Activated CD4-positive, alpha-beta T cell treated with anti-CD3 and anti-CD28 coated beads for 4 hours (primary cell): ENCODE data around the gene ATP6V0D1.

Experiments used
- DNase-seq, 2 donors: peaks; one replicate each; pipeline ENCODE4 v3.0.0-alpha.2; 2020

The ATP6V0D1 gene

DNA sequence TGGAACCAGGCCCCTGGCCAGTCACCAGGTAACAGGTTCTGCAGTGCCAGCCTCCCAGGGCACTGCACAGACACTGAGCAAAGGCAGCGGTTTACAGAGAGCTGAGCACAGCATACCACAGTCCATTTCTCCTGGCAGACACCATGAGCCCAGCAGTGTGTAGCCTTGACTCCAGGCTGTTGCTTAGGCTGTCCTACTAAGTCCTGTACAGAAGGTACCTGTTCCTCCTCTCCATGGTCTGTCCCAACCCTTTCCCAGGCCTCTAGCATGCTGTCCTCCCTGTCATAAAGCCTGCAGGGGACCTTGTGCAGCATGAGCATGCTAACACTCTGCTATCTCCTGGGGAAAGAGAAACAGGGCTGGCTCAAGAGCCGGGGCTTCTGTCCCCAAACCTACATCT, 20.0 kb downstream of the ATP6V0D1 start:
- DNase-seq, result no peak

DNA sequence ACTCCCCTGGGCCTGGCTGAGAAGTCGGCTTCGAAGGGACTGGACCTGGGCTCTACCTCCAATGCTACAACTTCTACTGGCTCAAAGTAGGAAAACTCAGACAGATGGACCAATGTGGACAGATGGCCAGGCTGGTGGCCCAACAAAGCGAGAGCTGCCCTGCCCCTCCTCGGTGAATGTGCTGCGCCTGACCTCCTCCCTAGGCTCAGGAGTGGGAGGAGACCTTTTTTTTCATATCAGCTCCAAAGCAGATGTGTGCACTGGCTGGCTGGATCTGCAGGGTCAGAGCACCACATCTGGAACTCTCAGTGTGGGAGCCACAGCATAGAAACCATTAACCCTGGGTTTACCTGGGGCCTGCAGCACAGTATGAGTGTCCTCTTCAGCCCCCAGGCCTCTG, 20.8 kb downstream of the ATP6V0D1 start:
- no peak for DNase-seq

DNA sequence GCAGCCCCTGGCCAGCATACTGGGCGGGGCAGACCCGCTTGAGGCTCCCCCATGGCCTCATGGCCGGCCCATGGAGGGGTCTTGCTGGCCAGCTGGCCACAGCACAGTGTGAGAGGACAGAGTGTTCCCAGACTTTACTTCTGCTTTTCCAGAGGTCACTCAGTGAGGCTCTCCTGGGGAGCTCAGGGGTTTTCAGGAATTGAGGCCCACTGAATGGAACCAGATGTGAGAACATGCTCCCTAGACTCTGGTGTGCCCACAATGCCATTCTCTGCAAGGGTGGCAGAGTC, 21.2 kb downstream of the ATP6V0D1 start:
- no peak for DNase-seq

DNA sequence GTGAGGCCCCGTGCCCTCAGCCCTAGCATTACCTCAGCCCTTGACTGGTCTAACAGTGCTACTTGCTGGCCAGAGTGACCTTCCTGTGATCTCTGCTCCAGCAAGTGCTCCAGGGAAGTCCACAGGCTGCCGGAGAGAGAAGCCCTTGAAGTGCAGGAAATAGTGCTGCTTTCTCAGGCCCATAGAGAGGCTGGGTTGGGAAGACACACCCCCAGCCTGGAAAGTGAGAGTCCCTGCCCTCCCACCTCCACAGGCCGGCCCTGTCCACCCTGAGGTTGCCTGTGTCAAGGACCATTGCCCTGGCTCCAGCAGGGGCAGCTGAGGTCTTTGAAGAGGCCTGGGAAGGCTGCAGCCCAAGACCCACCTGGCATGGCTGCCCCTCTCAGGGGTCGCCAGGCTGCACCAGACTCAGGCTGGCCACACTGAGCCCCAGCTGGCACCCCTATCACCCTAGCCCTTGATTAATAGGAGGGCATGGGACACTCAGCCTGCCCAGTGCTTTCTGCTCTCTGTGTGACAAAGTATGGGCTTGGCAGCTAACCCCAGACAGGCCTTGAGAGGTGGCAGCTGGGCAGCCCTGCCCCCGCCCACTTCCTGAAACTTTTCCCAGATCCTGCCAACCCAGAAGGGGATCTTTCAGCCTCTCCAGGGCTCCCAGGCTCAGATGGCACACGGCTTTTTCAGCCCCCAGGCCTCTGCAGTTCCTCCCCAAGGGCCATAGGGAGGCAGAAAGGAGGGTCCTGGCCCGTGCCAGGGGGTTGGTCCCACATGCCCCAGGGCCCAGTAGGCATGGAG, 21.7 kb downstream of the ATP6V0D1 start:
- DNase-seq, result no peak

DNA sequence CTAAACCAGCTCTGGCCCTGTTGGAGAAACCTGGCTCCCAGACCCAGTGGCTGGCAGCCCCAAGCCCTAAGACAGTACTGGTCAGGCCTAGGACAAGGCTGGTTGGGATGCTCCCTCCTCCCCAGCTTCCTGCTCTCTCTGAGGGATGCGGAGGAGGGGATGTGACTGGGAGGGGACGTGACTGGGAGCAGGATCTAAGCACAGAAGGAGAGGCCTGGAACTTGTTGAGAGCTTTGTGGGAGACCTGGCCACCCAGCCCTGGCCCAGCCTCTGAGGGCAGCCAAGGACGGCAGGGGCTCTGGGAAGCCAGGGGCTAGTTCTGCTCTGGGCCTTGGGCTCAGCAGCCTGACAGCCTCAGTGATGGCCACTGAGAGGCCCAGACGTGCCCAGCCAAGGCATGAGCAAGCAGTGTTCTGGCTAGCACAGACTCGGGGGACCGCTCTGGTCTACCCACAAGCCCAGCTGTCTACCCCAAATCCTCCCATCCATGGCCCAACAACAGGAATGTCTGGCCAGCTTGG, 22.8 kb downstream of the ATP6V0D1 start:
- no peak for DNase-seq

DNA sequence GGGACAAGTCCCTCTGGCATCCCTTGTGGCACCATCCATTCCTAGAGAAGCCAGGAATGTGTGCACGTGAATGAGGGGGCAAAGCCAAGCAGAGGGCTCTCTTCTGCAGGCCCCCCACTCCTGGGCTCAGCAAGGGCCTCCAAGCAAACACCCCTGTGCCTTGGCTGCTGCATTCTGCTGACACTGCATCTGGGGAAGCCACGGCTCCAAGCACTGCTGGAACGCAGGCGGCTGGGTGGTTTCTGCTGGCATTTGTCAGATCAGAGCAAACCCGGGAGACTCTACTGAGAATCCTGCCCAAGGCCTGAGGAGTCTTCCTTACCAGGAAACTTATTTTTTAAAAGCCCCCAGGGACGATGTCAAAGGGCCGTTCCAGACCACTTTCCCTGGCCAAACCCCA, 23.3 kb downstream of the ATP6V0D1 start:
- DNase-seq, result no peak

DNA sequence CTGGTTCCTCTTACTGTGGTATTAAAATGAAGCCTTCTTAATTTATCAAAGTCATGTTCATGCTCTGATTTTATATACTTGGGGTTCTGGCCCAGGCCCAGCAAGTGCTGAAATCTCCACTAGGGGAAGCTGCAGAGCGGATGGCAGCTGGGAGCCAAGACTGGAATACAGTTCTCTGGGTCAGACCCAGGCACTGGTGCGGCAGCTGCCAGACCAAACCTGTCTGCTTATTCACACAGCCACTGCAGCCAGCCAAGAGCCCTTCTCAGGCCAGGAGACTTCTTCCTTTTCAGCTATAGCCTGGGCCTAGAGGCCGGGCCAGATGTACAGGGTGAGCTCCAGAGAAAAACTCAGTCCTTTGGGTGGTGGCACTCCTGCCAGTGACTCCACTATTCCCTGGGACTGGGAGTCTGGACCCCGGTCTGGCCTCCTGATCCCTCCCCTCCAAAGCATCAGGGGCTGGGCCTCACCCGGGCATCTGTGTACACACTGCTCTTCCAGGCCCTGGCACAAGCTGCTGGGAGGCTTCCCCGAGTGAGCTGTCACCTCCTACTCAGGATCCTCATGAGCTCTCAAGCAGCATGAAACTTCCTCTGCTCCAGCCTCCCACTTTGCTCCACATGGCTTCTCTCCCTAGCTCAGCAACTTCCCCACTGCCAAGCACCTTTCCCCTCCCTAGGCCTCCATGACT, 24.4 kb downstream of the ATP6V0D1 start:
- no peak for DNase-seq

DNA sequence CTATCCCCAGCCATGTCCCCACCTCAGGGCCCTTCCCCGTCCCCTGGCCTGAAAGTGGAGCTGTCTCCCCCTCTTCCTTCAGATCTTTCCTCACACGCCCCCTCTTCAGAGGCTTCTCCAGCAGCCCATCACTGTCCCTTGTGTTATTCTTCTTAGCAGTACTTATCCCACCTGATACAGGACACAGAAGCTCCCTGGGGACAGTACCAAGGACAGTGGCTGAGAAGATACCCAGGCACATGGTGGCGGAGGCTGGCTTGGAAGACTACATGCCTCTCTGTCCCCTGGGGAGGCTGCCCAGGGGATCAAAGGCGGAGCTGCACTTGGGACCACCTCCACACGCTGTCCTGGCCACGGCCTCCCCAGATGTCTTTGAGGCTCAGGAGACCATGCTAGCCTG, 26.1 kb downstream of the ATP6V0D1 start:
- DNase-seq, result no peak

DNA sequence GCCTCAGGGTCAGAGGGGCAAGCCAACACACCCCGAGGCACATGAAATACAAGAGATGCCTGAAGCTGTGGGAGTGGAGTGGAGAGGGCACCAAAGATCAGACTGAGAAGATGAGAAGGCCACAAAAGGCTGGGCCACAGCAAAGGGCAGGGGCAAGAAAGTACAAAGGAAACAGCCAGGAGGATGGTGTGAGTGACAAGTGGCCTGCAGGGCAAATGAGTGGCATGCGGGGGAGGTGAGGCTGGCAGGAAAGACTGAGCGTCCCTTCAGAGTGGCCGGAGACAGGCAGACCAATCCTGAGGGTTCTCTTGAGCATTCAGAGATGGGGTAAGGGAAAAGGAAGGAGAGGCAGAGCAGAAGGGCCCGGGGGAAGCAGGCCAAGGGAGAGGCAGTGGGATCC, 26.9 kb downstream of the ATP6V0D1 start:
- DNase-seq, result no peak

DNA sequence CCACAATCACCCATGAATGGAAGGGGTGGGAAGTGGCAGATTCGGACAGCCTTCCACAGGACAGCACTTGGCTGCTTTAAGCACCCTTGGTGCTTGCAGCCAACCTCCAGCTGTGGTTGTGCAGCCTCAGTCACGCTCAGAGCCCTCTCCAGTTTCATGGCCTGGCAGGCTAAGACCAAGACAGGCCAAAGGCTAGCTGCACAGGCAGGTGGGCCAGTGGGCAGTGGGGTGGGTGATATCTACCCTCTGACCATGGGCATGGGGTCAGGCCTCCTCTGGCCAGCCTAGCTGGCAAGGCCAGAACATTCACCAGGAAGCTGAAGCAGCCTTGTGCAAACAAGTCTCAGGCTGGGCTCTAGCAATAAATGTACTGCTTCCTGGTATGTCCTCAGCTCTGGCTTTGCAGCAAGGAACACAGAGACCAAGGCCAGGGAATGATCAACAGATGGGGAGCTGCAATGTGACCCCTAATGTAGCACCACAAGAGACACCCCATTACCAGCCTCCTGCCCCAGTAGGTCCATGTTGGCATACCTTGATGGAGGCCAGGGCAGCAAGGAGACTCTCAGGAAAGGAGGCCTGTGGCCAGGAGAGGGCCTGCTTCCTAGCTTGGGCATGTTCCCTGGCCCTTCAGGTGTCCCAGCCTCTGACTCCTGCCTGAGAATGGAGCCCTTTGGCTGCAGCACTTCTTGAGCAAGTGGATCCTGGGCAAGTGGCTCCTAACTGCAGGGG, 29.1 kb downstream of the ATP6V0D1 start:
- DNase-seq, result no peak

DNA sequence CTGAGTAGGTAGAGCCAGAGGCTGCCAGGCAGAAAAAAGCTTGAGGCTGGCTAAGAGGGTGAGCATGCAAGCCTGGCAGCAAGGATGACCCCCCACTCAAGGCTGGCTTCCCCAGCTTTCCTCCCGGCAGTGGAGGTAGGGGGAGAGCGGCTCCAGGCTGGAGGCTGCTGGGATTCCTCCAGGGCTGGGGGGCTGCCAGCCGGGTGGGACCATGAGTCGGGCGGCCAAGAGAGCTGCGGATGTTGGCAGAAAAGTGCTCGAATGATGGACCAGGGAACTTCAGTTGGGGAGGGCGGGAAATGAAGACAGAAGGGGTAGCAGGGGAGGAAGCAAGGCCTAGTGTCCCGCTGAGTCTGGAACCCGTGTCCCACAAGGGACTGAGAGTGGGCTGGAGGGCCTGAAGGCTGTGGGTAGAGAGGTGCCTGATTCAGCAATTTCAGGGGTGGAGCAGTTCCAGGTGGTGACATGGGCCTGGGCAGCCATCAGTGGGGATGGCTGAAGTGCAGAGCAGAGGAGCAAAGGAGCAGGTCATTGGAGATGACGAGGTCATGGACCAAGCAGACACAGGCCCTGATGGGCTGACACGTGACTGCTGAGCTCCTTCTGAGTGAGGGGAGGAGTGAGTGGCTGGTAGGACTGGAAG, 29.8 kb downstream of the ATP6V0D1 start:
- no peak for DNase-seq

DNA sequence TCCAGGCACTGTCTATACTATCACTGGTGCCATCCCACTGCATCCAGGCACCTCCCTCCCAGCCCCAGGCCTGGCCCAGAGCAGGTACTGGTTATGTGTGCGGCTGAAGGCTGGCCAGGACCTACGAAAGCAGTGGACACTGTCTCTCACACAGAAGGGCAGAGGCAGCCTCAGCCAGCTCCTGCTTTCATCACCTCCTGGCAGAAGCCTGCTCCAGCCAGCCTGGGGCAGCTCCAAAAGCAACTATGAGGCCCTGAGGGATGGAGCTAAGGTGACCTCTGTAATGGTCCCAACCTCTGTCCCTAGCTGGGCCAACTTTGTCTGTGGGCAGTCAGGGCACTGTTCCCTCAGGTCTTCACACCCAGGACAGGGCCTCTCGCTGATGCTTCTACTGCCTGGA, 31.2 kb downstream of the ATP6V0D1 start:
- DNase-seq, result no peak

DNA sequence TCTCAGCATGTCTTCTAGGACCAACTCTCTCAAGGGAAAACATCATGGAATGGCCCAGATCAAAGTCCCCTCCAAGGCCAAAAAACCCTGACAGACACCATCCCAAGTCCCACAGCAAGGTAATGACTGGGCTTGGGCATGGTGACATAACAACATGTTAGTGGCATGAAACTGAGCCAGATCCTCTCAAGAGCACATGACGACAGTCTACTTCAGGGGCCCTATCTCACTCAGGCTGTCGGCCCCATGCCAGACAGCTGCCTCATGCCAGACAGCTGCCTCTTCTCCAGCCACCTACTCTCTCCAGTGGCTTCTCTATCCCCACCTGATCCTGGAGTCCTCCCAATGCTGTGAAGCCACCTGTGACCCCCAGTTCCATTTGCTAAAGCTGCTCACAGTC, 31.6 kb downstream of the ATP6V0D1 start:
- no peak for DNase-seq

DNA sequence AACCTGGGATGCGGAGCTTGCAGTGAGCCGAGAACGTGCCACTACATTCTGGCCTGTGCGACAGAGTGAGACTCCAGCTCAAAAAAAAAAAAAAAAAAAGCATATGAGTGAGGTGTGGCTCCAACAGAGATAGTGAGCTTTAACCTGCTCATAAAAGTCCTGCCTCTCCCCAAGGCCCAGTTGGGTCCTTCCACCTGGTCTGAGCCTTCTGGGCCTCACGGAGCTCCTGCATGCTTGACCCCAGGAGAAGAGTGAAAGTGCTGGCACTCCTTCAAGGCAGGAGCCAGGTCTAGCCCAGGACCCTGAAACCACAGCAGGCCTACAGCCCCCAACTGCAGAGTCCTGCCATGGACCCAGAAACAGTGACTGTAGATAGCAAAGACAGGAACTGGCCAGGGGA, 32.4 kb downstream of the ATP6V0D1 start:
- no peak for DNase-seq

DNA sequence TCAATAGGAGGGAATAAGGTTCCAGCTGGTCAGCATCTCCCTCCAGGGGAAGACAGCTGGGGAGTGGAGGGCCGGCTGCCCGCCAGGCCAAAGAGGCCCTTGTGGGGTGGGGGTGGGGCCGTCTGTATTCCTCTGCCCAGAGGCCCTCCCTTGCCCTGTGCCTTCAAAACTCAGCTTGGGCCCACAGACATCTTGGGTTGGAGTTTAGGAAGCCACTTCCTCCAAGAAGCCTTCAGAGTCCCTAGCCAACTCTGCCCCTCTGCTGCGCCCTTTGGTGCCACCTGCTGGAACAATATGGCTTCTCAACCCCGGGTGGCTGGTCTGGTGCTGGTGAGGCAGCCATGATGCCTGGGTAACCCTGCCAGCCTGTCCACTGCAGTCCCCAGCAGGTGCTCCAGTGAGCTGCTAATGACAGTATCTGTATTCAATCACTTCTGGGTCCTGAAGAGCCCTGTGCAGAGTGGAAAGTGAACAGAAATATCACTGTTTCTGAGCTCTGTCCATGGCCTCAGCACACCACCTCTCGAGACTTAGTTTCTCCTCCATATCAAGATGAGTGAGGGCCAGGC, 33.4 kb downstream of the ATP6V0D1 start:
- DNase-seq, result peak; percentile 41 to 51

DNA sequence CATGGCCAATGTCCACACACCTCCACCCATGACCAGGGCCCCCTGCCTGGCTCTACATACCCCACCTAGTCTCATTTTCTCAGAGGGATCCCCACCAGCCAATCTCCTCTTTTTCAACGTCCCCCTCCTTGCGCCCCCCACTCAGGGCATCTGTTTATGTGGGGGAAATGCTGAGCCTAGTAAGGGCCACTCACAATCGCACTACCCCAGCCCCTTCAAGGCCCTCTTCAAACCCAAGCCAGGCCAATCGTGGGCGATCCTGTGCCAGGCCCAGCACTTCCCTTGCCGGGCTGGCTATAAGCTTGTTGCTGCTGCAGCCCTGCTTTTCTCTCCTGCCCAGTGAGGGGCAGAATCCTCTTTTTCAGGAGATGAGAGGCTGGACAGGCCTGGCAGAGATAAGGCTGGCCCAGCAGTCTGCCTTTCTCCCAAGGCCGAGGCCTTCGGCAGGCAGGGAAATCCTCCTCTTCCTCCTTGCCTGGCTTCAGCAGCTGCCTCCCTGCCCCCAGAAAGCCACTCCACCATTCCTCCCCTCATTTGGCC, 33.9 kb downstream of the ATP6V0D1 start:
- no peak for DNase-seq

DNA sequence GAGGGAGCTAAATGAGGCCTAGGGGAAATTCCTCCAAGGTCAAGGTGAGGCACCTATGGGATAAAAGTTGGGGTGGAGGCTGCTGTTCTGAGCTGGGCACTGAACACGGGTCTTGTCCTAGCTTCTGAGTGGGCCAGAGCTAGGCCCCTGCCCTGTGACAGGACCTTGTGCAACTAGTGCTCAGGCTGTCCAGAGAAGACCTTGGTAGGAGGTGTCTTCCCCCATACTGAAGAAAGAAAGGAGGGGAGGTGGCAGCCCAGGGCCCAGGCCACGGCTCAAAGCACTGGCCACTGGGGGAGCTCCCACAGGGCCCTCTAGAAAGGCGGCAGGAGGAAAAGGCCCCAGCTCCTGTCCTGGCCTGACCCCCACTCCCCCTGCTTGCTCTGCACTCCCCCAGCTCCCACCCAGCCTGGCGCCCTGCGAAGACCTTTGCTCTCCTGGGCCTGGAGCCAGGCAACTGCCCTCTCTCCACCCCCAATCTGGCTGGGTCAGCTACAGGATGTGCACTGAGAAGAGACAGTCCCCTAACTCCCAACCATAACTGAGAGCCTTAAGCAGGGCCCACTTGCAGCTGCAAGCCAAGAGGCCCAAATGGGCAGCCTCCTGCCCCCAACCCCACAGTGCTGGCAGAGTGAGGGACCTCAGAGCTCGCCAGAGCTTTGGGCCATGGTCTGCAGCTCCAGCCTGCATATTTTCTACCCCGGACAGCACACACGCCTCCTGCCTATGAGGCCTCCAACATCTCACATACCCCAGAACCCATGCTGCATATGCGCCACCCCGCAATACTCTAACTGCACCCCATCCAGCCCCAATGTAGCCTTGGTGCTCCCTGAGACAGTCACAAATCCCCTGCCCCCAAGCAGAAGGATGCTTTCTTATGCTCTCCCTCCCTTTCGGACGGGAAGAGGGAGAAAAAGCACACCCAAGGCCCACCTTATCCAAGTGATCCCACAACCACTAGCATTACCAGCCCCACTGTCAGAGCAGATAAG, 34.7 kb downstream of the ATP6V0D1 start:
- DNase-seq, result no peak

DNA sequence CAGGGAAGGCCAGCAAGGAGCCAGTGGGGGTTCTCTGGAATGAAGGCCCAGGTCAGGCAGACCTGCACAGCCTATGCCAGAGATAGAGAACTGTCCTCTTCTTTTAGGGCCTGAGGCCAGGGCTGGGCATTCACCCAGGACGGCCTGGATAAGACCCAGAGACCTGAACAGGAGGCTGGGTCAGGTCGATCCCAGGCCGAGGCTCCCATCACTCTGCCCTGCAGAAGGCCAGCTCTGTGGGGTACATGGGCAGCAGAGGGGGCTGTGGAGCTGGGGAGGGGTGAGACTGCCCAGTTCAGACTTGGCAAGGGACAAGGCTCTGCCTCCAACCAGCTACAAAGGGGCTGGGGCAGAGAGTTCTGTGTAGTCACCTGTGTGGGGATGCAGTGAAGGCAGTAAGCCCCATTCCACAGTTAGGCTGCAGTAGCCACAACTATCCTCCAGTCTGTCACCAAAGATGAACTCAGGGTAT, 35.5 kb downstream of the ATP6V0D1 start:
- no peak for DNase-seq

DNA sequence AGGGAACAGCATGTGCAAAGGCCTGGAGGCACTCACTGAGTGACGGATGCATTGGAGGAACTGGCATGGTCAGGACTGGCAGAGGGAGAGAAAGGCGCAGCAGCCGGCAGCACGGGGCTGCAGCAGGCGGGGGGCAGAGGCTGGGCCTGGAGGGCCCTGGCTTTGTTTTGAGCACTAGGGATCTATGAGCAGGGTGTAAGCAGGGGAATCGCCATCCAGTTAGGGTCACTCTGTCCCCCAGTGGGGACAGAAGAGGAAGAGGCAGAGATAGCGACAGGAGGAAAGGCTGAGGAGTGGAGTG, 35.9 kb downstream of the ATP6V0D1 start:
- DNase-seq, result no peak

DNA sequence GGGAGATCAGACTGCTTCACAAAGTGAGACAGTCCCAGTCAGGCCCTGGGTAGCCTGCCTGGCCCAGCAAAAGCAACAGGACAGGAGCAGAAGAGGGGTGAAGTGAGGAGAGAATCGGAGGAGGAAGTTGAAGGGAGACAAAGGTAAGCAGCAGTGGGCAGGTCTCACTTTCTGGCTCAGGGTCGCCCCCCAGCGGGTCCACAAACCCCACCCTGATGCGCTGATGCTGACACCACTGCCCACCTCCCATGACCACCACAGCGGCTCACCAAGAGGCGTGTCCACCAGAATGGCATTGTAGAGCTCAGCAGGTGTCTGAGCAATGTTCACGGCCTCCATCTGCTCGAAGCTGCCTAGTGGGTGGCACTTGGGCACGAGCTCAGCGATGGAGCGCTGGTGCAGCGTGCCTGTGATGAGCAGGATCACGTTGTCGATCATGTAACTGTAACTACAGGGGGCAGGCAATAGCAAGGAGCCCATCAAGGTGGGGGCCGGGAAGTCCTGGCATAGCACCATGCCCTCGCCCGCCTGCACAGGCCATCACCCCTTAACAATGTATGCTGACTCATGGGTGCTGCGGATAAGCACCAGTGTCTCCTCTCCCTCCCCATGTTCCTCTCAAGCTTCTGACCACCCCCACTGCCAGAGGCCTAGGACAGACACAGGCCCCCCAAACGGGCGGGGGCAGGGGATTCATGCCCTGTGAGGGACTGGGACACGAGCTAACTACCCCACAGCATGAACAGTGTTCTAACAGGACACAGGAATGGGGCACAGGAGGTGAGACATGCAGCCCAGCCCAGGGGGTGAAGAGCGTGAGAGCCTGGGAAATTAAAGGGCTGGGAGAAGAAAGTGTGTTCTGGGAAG, 36.5 kb downstream of the ATP6V0D1 start:
- no peak for DNase-seq

DNA sequence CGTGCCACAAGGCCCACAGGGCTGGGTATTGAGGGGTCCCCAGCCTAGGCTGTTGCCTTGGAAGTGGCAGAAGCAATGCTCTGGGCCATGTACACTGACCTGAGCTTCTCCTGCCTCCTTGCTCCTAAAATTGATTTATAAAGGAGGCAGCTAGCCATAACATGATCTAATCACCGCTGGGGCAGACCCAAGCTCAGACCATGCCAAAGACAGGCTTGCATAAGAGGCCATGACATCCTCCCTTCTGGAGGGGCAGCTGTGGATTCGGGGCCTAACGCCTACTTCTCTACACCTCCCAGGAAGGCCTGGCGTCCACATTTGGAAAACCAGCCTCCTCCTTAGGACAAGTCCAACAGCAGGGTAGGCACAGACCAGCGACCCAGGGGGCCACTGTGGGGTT, 37.7 kb downstream of the ATP6V0D1 start:
- no peak for DNase-seq
